GM18867 (cell line): ENCODE data around the gene MESP1.

Source experiments
- ATAC-seq: cut with Tn5 transposase; IDR thresholded peaks from one replicate; pipeline ENCODE4 v1.9.1; 2021; ENCODE audit warnings: mild to moderate bottlenecking, moderate library complexity; ENCODE audit not compliant: unreplicated experiment

The MESP1 gene

DNA sequence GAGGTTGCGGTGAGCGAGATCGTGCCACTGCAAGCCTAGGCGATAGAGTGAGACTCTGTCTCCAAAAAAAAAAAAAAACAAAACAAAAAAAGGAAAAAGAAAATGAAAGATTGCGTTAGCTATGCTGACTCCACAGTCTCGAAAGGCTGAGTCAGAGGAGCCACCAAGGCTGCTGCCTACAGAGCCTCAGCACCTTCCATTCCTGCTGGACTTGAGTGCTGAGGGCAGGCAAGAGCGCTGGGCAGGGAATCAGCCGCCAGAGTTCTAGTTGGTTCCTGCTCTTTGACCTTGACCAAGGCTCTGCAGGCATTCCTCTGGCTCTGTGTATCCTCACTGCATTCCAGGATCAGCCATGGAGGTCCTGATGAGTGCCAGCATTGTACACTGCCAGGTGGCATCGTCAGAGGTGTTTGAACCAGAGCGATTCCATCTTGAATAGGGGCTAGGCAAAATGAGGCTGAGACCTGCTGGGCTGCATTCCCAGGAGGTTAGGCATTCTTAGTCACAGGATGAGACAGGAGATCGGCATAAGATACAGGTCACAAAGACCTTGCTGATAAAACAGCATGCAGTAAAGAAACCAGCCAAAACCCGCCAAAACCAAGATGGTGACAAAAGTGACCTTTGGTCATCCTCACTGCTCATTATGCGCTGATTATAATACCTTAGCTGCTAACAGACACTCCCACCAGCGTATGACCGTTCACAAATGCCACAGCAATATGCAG lies 31.0 kb upstream of the MESP1 start:
- ATAC-seq: no peak

DNA sequence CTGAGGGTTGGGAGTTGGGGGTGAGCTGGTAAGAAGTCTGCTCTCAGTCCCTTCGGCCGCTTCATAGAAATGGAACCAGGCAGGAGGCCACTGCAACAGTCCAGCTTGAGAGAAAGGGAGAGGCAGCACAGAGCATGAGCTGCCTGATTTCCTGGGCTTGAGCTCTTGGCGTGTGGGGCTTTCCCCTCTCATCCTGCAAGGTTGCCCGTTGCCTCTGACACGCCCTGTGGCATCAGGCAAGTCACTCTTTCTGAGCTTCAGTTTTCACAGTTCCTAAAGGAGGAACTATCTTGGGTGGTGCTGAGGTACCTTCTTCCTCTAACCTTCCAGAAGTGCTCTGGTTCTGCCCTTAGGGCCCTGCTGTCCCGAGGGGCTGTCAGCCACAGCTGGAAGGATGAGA lies 30.0 kb upstream of the MESP1 start:
- no peak for ATAC-seq

DNA sequence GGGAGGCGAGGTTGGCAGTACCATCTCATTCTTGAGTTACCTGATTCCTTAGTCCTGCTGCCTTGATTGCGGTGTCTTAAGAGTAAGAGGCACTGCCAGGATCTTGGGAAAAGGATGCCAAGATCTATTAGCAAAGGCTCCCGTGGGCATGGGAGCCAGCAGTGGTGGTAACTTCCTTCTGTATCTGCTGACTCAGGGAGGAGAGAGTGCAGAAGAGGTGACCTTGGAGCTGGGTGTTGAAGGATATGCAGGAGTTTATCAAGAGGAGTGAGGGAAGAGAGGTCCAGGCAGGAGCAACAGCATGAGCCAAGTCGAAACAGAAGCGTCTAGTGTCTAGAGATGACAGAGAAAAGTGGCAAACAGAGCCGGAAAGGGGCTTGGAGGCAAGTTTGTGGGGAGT lies 29.6 kb upstream of the MESP1 start:
- ATAC-seq: no peak

DNA sequence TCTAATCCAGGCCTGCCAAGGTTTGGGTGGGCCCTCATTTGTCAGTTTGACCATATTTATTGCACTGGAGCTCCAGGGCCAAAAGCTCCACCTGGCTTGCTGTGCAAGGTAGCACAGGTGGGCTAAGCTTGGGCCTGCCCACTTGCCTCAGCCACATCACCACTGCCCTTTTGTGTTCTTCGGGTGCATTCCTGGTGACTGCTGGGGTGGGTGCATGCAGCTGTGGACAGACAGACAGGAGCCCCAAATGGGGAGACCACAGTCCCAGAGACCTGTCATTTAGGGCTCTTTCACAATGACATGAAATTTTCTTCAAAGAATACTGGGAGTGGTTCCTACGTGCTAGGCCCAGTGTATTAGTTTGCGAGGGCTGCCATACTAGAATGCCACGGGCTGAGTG lies 27.8 kb upstream of the MESP1 start:
- ATAC-seq: no peak

DNA sequence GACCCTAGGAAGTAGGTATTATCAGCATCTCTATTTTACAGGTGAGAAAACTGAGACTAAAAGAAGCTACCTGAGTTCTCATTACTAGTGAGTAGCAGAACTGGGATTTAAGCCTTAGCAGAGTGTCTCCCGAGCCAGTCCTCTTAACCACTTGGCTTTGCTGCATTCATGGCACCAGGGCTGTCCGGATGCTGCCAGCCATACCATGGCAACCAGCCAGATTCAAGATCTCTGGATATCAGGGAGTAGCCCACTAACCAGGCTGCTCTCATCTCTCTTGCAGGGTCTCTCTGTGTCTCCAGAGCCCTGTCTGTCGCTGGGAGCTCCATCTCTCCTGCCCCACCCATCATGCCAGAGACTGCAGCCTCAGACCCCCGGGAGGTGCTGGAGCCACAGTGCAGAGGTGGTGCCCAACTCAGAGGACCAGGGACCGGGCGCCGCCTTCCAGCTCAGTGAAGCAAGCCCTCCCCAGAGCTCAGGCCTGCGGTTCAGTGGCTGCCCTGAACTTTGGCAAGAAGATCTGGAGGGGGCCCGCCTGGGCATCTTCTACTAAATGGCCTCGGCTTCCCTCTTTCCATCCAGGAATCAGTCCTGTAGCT lies 26.8 kb upstream of the MESP1 start:
- ATAC-seq: no peak

DNA sequence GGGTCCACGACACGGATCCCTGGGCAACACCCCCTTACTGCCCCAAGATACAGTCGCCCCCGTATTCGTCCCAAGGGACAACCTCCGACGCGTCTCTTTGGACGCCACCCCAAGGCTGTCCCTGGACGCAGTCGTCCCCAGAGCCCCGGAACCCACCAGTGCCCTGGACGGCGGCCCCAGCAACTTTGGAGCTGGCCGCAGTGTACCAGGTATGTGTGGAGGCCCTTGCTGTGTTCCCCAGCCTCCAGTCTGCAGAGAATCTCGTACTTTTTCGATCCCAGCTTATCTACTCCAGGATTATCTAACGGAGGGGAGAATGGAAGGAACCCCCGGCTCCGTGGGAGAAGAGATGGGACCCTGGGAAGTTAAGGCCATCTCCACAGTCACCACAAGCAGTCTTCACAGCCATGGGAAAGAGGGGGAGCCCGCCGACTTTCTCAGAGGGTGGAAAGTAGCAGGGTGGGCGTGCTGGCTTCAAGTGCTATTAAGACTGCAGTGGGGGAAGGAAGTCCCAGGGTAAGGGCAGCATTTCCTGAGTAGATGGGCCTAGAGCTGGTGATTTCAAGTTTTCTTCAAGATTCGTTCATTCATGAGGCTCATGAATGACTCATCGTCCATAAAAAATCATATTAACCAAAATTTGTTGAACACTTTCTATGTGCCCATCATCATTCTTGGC lies 26.2 kb upstream of the MESP1 start:
- no peak for ATAC-seq

DNA sequence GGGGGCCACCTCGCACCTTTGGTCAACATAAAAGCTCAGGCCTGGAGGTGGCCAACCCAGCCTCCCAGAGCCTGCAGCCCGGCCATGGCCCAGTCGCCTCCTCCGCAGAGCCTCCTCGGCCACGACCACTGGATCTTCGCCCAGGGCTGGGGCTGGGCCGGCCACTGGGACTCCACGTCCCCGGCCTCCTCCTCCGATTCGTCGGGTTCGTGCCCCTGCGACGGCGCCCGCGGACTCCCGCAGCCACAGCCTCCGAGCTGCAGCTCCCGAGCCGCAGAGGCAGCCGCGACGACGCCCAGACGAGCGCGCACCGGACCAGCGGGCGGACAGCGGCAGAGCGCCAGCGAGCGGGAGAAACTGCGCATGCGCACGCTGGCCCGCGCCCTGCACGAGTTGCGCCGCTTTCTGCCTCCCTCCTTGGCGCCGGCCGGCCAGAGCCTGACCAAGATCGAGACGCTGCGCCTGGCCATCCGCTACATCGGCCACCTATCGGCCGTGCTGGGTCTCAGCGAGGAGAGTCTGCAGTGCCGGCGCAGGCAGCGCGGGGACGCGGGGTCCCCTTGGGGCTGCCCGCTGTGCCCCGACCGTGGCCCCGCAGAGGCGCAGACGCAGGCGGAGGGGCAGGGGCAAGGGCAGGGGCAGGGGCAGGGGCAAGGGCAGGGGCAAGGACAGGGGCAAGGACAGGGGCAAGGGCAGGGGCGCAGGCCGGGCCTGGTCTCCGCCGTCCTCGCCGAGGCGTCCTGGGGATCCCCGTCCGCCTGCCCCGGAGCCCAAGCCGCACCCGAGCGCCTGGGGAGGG lies 25.4 kb upstream of the MESP1 start, which contains the start of gene MESP2:
Gene MESP2, plus strand, starts transcription at position 59 of the 799 bp plus-strand sequence. Its CDS starts 26 bp downstream, at position 85.
- peak; percentile 60 for ATAC-seq

DNA sequence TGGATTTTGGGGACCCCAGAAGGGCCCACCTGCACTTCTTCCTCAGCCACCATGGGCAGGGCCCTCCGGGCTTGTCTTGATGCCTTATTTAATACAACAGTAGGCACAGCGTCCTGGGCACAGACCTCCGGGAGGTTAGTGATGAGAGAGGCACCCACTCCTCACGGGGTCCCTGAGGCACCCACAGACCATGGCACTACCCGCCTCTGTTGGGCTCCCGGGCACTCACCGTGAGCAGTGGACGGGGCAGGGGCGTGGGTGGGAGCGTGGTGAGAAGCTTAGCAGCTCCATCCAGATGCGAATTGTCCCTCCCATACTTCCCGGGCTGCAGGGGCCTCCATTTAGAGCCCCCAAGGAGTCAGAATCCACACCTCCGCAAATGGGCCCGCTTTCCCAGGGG lies 24.8 kb upstream of the MESP1 start:
- no peak for ATAC-seq

DNA sequence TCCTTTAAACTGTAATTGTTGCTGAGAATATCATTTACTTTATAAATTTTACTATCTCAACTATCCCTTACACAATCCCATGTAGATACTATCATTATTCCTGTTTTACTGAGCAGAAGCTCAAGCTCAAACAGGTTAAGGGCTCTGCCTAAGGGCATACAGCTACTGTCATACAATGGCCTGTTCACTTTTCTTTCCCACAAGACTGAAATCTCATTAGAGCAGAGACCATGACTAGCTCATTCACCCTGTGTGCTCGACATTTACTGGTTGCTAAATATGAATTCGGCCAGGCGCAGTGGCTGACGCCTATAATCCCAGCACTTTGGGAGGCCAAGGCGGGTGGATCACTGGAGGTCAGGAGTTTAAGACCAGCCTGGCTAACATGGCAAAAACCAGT lies 23.4 kb upstream of the MESP1 start:
- no peak for ATAC-seq

DNA sequence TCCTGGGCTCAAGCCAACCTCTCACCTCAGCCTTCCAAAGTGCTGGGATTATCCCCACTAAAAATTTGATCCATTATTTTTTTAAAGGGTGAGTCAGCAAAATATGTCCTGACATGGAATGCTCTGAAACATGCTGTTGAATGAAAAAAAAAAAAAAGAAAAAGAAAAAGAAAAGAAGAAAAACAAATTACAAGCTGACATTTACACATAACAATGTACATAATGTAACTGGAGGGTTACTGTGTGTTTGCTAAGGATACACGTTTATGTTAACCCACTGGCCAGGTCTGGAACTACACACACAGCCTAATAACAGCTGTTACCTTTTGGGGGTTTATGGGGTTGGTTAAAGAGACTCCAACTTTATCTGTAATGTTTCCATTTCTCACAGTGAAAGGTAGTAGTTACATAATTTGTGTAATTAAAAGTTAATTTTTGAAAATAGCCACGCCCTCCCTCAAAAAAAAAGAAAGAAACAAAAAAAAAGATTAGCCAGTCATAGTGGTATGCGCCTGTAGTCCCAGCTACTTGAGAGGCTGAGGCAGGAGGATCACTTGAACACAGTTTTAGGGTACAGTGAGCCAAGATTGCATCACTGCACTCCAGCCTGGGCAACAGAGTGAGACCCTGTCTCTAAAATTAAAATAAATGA lies 22.0 kb upstream of the MESP1 start:
- ATAC-seq: peak; percentile 57

DNA sequence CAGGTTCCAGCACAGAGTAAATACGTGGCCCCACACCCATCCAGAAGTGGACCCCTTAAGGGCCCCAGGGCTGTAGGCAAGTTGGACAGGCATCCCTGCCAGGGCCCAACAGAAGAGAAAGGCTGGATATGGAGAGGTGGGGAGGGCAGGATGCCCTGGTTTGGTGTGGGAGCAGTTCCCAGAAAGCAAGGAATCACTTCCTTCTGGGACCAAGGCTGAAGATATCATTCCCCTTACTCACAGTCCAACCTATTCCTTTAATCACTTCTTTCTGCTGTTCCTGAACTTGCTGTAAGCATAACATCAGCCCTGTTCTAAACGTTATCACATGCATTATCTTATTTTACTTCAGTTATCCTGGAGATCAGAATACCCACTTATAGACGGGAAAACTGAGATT lies 19.0 kb upstream of the MESP1 start:
- no peak for ATAC-seq

DNA sequence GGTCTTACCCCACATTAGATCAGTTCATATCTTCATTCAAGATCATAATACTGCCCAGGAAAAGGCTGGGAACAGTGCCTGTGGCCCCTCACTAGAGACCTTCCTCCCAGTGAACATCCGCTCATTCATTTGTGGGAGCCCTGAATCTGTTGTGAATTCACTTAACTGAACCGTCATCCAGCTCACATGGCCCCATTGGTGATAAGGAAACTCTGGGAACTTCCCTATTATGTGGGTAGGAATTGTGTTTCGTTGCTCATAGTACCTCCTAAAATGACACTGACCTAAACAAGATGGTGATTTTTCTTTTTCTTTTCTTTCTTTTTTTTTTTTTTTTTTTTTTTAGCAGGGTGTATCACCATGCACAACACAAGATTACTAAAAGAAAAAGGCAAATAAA lies 18.3 kb upstream of the MESP1 start:
- ATAC-seq: no peak

DNA sequence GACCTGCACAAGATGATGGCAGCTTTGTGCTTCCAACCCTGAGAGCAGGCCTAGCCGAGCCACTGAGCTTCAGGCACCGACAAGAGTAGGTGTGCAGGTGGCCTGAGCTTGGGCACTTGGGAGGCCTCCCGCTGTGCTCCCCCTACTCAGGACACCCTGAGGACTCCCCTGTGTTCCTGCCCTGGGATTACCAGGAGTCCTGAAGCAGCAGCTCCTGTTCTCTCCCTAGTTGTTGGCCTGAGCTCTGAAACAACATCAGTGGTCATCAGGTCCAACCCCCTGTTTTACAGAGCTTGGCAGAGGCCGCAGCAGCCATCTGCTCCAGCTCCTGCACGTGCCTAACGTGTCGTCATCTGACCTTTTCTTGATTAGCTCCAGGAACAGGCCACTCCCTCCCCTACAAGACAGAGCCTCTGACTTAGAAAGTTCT lies 17.0 kb upstream of the MESP1 start:
- ATAC-seq: no peak

DNA sequence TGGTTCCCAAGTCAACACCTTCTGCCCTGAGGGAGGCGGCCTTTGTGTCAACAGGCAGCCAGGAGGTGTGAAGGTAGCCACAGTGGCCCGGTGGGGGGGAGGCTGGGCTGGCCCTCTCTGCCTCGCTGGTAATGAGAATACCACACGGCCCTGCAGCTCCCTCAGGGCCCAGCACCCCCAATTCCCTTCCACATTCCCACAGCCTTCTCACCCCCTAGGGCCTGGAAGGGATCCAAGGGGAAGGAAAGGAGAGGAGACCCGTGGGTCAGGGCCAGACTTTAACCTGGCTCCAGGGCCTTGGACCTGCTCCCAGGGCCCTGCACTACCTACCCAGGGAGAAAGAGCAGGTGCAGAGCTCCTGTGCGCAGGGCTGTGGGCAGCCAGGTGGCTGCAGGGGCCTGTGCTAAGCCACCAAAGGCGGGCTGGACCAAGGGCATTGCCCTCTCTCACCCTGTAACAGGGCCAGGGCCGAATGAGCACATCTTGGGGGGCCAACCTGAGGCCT lies 16.4 kb upstream of the MESP1 start:
- ATAC-seq: no peak

DNA sequence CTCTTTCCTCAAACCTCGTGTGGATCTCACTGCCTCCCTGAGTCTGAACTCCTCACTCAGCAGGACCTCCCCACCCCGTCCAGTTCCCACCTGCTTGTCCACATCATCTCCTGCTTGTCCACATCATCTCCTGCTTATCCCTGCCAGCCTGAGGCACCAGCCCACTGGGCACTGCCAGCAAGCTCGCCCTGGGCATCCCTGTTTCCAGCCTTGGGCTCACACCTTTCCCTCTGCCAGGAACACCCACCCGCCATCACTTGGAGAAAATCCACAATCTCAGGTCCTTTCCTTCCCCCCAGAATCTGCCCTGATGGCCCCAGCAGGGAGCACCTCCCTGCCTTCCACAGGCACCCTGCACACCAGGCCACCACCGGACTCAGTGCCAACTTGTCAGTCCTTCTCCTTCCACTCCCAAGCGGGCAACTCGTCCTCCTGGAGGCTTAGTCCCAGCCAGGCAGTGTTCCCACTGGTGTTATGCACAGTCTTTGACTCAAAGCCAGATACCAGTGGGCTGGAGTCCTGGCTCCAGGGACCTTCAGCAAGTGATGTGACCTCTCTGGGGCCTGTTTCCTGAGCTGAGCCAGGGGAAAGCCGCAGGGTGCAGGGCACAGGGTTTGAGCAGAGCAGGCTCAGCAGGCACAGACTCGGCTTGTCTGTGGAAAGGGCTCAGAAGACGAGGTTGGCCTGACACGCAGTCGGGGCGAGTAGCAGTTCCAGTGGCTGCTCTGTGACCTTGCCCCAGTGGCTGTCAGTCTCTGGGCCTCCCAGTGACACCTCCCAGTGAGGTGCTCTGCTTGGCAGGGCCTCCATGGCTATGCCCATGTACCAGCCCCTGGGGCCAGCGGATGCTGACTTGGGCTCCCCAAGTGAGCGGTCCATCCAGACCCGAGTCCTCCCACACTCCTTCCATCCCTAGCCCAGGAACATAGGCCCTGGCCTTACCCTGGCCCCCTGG lies 15.6 kb upstream of the MESP1 start:
- no peak for ATAC-seq

DNA sequence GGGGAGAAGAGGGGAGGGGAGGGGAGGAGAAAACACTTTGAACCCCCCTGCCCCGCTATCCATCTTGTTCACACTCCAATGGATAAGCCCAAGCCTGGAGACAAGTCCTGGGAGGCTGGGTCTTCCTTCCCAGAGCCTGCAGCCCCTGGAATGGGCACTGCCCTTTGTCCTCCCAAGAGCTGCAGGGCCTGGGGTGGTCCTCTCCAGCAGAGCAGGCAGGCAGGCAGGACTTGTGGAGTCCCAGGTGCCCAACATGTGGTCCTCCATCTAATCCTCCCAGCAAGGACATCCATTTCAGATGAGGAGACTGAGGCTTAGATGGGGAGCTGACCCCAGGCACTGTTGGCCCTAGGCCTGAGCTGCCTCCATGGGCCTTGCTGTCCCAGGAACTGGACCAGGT lies 14.6 kb upstream of the MESP1 start:
- ATAC-seq: no peak

DNA sequence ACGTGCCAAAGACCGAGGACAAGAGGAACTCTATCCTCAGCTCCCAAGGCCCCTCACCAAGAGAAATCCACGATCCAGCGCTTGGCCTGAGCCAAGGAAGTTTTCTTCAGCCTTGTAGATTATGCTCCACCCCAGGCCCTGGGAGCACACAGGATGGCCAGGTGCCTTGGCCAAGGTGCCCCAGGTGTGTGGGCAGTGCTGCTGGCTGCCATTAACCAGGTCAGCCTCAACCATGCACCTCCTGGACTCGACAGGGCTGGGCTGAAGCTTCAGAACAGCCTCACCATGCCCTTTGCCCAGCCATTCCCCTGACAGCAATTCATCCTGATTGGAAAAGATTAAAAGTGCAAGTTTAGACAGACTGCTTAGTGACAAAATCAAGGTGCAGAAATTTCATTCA lies 10.9 kb upstream of the MESP1 start:
- ATAC-seq: no peak

DNA sequence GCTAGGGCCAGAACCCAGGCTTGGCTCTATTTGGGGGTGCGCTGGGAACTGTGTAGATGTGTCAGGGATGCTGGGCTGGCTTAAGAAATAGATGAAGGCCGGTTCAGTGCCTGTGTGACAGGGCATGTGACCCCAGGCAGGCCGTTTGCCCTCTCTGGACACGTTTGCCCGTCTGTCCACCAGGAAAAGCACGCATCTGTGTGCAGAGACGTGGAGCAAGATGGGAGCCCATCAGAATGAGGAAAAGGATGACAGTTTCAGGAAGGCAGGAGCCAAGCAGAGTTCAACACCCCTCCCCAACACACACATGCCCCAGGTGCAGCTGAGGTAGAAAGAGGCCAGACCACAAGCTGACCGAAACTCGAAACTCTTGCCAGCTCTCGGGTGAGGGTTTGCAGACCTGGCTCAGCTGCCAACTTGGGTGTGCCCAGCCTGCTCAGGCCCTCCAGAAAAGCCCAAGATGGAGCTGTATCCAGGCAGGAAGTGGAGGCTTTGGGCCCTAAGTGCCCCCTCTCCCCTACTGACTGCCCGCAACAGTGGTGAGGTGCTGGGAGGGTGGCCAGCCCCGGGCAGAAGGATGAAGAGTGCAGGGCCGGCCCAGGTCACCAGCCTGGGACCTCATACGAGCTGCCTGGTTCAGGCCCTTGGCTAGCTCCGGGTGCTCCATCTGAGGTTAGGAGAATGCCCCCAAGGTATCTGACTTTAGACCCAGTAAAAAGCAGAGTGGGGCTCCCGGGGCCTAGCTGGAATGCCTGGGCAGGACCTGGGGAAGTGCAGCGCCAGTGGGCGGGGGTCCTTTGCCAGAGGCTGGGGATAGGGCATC lies 10.2 kb upstream of the MESP1 start:
- ATAC-seq: peak; percentile 87
